Activated B cell treated with CpG ODN at 0.5 μM for 24 hours (primary cell): Measurements from ENCODE around the gene GGA1. TPM values are rescaled to one million over a fixed set of nuclear protein-coding genes. Genes with fewer than 3 reads are reported as not detected.

Source experiments
- ATAC-seq: fragments of 200-7000 bp; cut with Tn5 transposase; one replicate; pipeline ENCODE4 v1.10.0; 2021; ENCODE audit warnings: low read depth, mild to moderate bottlenecking, moderate library complexity
- CTCF ChIA-PET: fragments of 350-600 bp; sonication (Branson Sonifier 250); formaldehyde crosslinking; loops from one replicate; lab custom pipeline; 2021; ENCODE audit warnings: antibody characterized with exemption; lab: Charles Lee
- POLR2A ChIA-PET: fragments of 350-600 bp; sonication (Branson Sonifier 250); formaldehyde crosslinking; loops from one replicate; lab custom pipeline; 2021; ENCODE audit warnings: antibody characterized with exemption; lab: Charles Lee
- DNase-seq: peaks from one replicate; pipeline ENCODE4 v3.0.0; 2022
- H3K27ac Mint-ChIP-seq: one replicate; pipeline ENCODE4 v1.8.0; 2020; ENCODE audit warnings: mixed read lengths
- H3K27me3 Mint-ChIP-seq: one replicate; pipeline ENCODE4 v1.8.0; 2021; ENCODE audit warnings: mixed read lengths
- H3K36me3 Mint-ChIP-seq: one replicate; pipeline ENCODE4 v1.8.0; 2021; ENCODE audit warnings: low read depth, mixed read lengths
- H3K4me1 Mint-ChIP-seq: one replicate; pipeline ENCODE4 v1.8.0; 2021; ENCODE audit warnings: mixed read lengths
- H3K4me3 Mint-ChIP-seq: one replicate; pipeline ENCODE4 v1.8.0; 2020; ENCODE audit warnings: mild to moderate bottlenecking, mixed read lengths
- H3K9me3 Mint-ChIP-seq: one replicate; pipeline ENCODE4 v1.8.0; 2020; ENCODE audit warnings: mixed read lengths
- intact Hi-C: fragments of 100-400 bp; cut with micrococcal nuclease; formaldehyde crosslinking; loops from one replicate; pipeline ENCODE4 v1.15.1; 2024
- total RNA-seq: library from RNA; stranded (reverse); gene quantifications from 2 replicates; pipeline ENCODE4 v1.2.3, GENCODE V29; 2022
- TF ChIP-seq, protein P1 (sequence below): fragments of 200-600 bp; IDR thresholded peaks from one replicate; pipeline ENCODE4 v1.8.0; 2022; ENCODE audit warnings: antibody characterized with exemption, mild to moderate bottlenecking

Gene GGA1
- total RNA-seq, 1 donor from 2014 or later = 126 TPM

- H3K4me3 Mint-ChIP-seq = no peak overlapping the region
- ATAC-seq (no peak), DNase-seq (no peak)
- H3K27me3 Mint-ChIP-seq = no peaks in the 10 kb centered on the region
- ChIA-PET CTCF (interaction anchor here (0.6 kb wide), 1 partner anchor 28 kb away, joined by 3 read pairs; no protein-coding TSS in a partner anchor), POLR2A (interaction anchor here (0.5 to 9.7 kb wide), 4 partner anchors 9 to 471 kb away, joined by 4 to 181 read pairs (median 7); partner anchors contain the start of gene PDXP)
- peaks cover 28% of the 10 kb centered on the region for H3K4me1 Mint-ChIP-seq
- TF ChIP-seq, protein P1, sequence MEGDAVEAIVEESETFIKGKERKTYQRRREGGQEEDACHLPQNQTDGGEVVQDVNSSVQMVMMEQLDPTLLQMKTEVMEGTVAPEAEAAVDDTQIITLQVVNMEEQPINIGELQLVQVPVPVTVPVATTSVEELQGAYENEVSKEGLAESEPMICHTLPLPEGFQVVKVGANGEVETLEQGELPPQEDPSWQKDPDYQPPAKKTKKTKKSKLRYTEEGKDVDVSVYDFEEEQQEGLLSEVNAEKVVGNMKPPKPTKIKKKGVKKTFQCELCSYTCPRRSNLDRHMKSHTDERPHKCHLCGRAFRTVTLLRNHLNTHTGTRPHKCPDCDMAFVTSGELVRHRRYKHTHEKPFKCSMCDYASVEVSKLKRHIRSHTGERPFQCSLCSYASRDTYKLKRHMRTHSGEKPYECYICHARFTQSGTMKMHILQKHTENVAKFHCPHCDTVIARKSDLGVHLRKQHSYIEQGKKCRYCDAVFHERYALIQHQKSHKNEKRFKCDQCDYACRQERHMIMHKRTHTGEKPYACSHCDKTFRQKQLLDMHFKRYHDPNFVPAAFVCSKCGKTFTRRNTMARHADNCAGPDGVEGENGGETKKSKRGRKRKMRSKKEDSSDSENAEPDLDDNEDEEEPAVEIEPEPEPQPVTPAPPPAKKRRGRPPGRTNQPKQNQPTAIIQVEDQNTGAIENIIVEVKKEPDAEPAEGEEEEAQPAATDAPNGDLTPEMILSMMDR = no peak
- intact Hi-C loops = no loop called here
- no peaks in the 10 kb centered on the region for H3K9me3 Mint-ChIP-seq
- no peak overlapping the region for H3K27ac Mint-ChIP-seq
- H3K36me3 Mint-ChIP-seq = peaks cover 26% of the 10 kb centered on the region
These were observed 61.0 kb downstream of the GGA1 start for GRCh38 chr22:37669586-37669985.

DNA sequence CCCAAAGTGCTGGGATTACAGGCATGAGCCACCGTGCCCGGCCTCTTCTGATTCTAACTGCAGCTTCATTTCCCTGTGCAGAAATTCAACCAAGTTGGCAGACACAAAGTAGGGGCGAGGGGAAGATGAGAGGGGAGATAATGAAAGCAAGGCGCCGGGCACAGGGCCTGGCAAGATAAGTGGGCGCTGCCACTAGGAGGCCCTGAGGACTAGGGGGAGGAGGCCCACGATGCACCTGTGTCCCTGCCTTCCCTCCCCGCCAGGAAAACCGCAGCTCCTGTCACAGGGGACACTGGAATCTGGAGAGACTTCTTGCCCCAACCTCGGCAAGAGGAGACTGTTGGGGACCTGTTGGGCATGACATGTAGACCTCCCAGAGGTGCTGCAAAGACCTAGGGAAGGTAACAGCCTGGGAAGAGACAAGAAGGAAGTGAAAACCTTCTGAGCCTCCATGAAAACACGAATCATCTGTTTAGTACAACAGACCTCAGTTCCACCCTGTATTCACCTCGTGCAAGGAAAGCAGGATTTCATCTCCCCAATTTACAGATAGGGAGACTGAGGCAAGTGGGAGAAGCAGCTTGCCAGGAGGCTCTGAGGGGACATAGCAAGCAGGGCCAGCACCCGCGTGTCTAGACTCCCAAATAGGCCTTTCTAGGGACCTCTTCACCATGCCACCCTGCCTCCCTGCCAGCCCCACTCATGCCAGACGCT is 63.7 kb downstream of the GGA1 start:
- TF ChIP-seq, protein P1 = no peak
- CTCF ChIA-PET = interaction anchor here (1.0 to 2.2 kb wide), 4 partner anchors 9 to 29 kb away, joined by 3 to 14 read pairs (median 6); no protein-coding TSS in a partner anchor
- Mint-ChIP-seq H3K9me3 (no peaks in the 10 kb centered on the region), H3K36me3 (peaks cover 4% of the 10 kb centered on the region), H3K27ac (peak overlapping the region; percentile 78), H3K27me3 (no peaks in the 10 kb centered on the region), H3K4me1 (peaks cover 49% of the 10 kb centered on the region), H3K4me3 (peak overlapping the region; percentile 28)
- ATAC-seq (no peak), DNase-seq (peak; percentile 24)
- intact Hi-C loops = no loop called here
- POLR2A ChIA-PET = interaction anchor here (0.8 to 9.7 kb wide), 3 partner anchors 12 to 29 kb away, joined by 3 to 181 read pairs (median 6); partner anchors contain the start of genes NOL12 and PDXP

DNA sequence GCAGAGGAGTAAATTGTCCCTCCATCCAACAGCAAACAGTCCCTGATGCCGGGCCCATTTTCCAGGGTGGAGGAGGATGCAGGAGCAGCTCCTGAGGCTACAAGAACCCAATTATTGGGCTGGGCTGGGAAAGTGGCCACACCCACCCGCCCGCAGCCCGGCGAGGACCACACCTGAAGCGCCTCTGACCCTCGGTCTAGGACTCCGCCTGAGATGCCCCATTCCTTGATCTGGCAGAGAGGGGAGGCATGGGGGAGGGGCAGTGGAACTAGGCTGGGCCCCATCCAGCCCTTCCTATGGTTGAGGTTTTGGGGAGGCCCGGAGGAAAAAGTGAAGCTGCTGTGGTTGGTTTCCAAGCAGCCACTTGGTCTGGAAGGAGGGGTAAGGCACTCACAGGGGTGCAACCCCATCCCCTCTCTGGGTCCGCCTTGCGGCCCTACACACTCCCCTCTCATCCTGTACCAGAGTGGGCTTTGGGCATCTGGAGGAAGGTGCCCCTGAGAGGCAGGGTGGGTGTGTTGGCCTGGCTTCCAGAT is 64.4 kb downstream of the GGA1 start:
- no peak for ATAC-seq
- CTCF ChIA-PET = interaction anchor here (1.5 kb wide), 1 partner anchor 10 kb away, joined by 4 read pairs; no protein-coding TSS in a partner anchor
- DNase-seq = no peak
- H3K4me1 Mint-ChIP-seq = peaks cover 54% of the 10 kb centered on the region
- no peak overlapping the region for H3K4me3 Mint-ChIP-seq
- H3K9me3 Mint-ChIP-seq = no peaks in the 10 kb centered on the region
- TF ChIP-seq, protein P1 = no peak
- peaks cover 6% of the 10 kb centered on the region for H3K36me3 Mint-ChIP-seq
- POLR2A ChIA-PET = interaction anchor here (1.0 to 9.7 kb wide), 3 partner anchors 12 to 30 kb away, joined by 4 to 181 read pairs (median 9); partner anchors contain the start of genes NOL12 and PDXP
- no peaks in the 10 kb centered on the region for H3K27me3 Mint-ChIP-seq
- intact Hi-C loops = no loop called here
- H3K27ac Mint-ChIP-seq = no peak overlapping the region

GRCh38 chr22:37674248-37674647 is 65.6 kb downstream of the GGA1 start:
- intact Hi-C loops = no loop called here
- no peak for ATAC-seq
- Mint-ChIP-seq H3K27me3 (no peaks in the 10 kb centered on the region), H3K36me3 (peaks cover 6% of the 10 kb centered on the region), H3K4me3 (peak overlapping the region; percentile 16), H3K27ac (peak overlapping the region; percentile 50), H3K9me3 (no peaks in the 10 kb centered on the region), H3K4me1 (peaks cover 58% of the 10 kb centered on the region)
- ChIA-PET POLR2A (interaction anchor here (0.7 to 9.7 kb wide), 7 partner anchors 13 to 188 kb away, joined by 3 to 181 read pairs (median 54); partner anchors contain the start of genes GGA1 and PDXP), CTCF (interaction anchor here (1.9 to 5.0 kb wide), 4 partner anchors 13 to 66 kb away, joined by 8 to 46 read pairs (median 18); partner anchors contain the start of genes GGA1 and PDXP)
- TF ChIP-seq, protein P1 = no peak
- DNase-seq = no peak
